Hepatocyte (in vitro differentiated cells): Measurements from ENCODE around the gene NCAPH2. TPM values are rescaled to one million over a fixed set of nuclear protein-coding genes. Genes with fewer than 3 reads are reported as not detected.
A peak's percentile ranks its signal among the peaks of the same experiment; 100 is the strongest.

ENCODE experiments used
- DNase-seq: peaks from one replicate; pipeline ENCODE4 v3.0.0-alpha.2; 2016; ENCODE audit warnings: low spot score
- H2AFZ ChIP-seq: fragments of 200-600 bp; sonication (generic); 2 replicates; pipeline ENCODE4 v1.6.0; 2016; ENCODE audit warnings: antibody characterized with exemption, mild to moderate bottlenecking
- H3K27ac ChIP-seq: fragments of 200-600 bp; sonication (generic); 2 replicates; pipeline ENCODE4 v1.5.1; 2016; ENCODE audit warnings: mild to moderate bottlenecking
- H3K27me3 ChIP-seq: fragments of 200-600 bp; sonication (generic); 2 replicates; pipeline ENCODE4 v1.6.1; 2016
- H3K36me3 ChIP-seq: fragments of 200-600 bp; sonication (generic); replicated peaks from 2 replicates; pipeline ENCODE4 v1.5.1; 2016; ENCODE audit warnings: low read depth; ENCODE audit not compliant: insufficient read depth
- H3K4me1 ChIP-seq: fragments of 200-600 bp; sonication (generic); 2 replicates; pipeline ENCODE4 v1.5.1; 2016; ENCODE audit warnings: mild to moderate bottlenecking, moderate library complexity; ENCODE audit not compliant: insufficient read depth
- H3K4me2 ChIP-seq: fragments of 200-600 bp; sonication (generic); 2 replicates; pipeline ENCODE4 v1.6.0; 2016
- H3K4me3 ChIP-seq: fragments of 200-600 bp; sonication (generic); 2 replicates; pipeline ENCODE4 v1.5.1; 2016; ENCODE audit warnings: mild to moderate bottlenecking
- H3K79me2 ChIP-seq: fragments of 200-600 bp; sonication (generic); 2 replicates; pipeline ENCODE4 v1.6.0; 2017; ENCODE audit warnings: mild to moderate bottlenecking
- H3K9me2 ChIP-seq: fragments of 200-600 bp; sonication (generic); replicated peaks from 2 replicates; pipeline ENCODE4 v1.6.0; 2017; ENCODE audit warnings: mild to moderate bottlenecking; ENCODE audit not compliant: insufficient read depth
- H3K9me3 ChIP-seq: fragments of 200-600 bp; sonication (generic); 2 replicates; pipeline ENCODE4 v1.5.1; 2016; ENCODE audit warnings: low read depth, mild to moderate bottlenecking
- H4K20me1 ChIP-seq: fragments of 200-600 bp; sonication (generic); 2 replicates; pipeline ENCODE4 v1.6.0; 2016; ENCODE audit warnings: mild to moderate bottlenecking; ENCODE audit not compliant: insufficient read depth, poor library complexity, severe bottlenecking
- CTCF ChIP-seq: fragments of 200-600 bp; sonication (generic); IDR thresholded peaks from 2 replicates; pipeline ENCODE4 v1.5.1; 2016; ENCODE audit warnings: antibody characterized with exemption, mild to moderate bottlenecking; ENCODE audit not compliant: poor library complexity
- EZH2 ChIP-seq: fragments of 200-600 bp; sonication (generic); IDR thresholded peaks from 2 replicates; pipeline ENCODE4 v1.6.1; 2016; ENCODE audit warnings: antibody characterized with exemption, mild to moderate bottlenecking, borderline replicate concordance
- EZH2phosphoT487 ChIP-seq: fragments of 200-600 bp; sonication (generic); IDR thresholded peaks from one replicate; pipeline ENCODE4 v1.6.1; 2018; ENCODE audit warnings: antibody characterized with exemption, mild to moderate bottlenecking, low read depth, moderate library complexity; ENCODE audit not compliant: unreplicated experiment, severe bottlenecking
- WGBS: methylation state at CpG from one replicate; pipeline ENCODE4 v1.1.6; 2016; ENCODE audit warnings: low lambda C conversion rate; ENCODE audit errors: missing lambda C conversion rate; 5-methylcytosine and 5-hydroxymethylcytosine counted together
- polyA plus RNA-seq: library from polyadenylated mRNA; unstranded; fragments of >200 nt; fragmentation: Nextera tagmentation; extraction: Ambion mirVana; gene quantifications from 2 replicates; pipeline ENCODE4 v1.2.1, GENCODE V29; 2016
- total RNA-seq: library from RNA; depleted of rRNA; stranded (reverse); fragments of >200 nt; gene quantifications from 2 replicates; pipeline ENCODE4 v1.2.3, GENCODE V29; 2014

The NCAPH2 gene
- total and polyA plus RNA-seq, 2 experiments from 2014 or later: 25.6 to 40.6 TPM

- Histone ChIP-seq H3K4me2 (peak overlapping the region; percentile 46), H3K4me1 (peaks cover 42% of the 10 kb centered on the region), H2AFZ (no peak overlapping the region), H3K4me3 (no peak overlapping the region), H3K9me3 (no peaks in the 10 kb centered on the region), H3K36me3 (no peaks in the 10 kb centered on the region), H3K79me2 (peaks cover 63% of the 10 kb centered on the region), H3K27ac (peak overlapping the region; percentile 46), H3K27me3 (no peaks in the 10 kb centered on the region), H4K20me1 (peaks cover 65% of the 10 kb centered on the region), H3K9me2 (no peaks in the 10 kb centered on the region)
- no peak for TF ChIP-seq EZH2
- TF ChIP-seq EZH2phosphoT487: no peak
- TF ChIP-seq CTCF: no peak
- peak; percentile 65 for DNase-seq
- WGBS: 66% methylated on average over 16 of the region's 25 CpGs
Measured at GRCh38 chr22:50469377-50470305, 38.4 kb upstream of the NCAPH2 start.

- Histone ChIP-seq H3K27ac (peak overlapping the region; percentile 46), H3K9me3 (no peaks in the 10 kb centered on the region), H3K4me1 (peaks cover 42% of the 10 kb centered on the region), H3K9me2 (no peaks in the 10 kb centered on the region), H4K20me1 (peaks cover 65% of the 10 kb centered on the region), H2AFZ (no peak overlapping the region), H3K4me3 (no peak overlapping the region), H3K79me2 (peaks cover 63% of the 10 kb centered on the region), H3K4me2 (peak overlapping the region; percentile 46), H3K36me3 (no peaks in the 10 kb centered on the region), H3K27me3 (no peaks in the 10 kb centered on the region)
- TF ChIP-seq EZH2 (no peak), EZH2phosphoT487 (no peak), CTCF (no peak)
- DNase-seq: no peak
- 78% methylated on average over 6 of the region's 6 CpGs for WGBS
Measured at GRCh38 chr22:50470491-50470890, 37.5 kb upstream of the NCAPH2 start.

GRCh38 chr22:50471197-50471847, 36.7 kb upstream of the NCAPH2 start:
- Histone ChIP-seq H3K79me2 (peaks cover 63% of the 10 kb centered on the region), H3K9me2 (no peaks in the 10 kb centered on the region), H3K4me1 (peaks cover 42% of the 10 kb centered on the region), H2AFZ (no peak overlapping the region), H3K4me2 (no peak overlapping the region), H3K4me3 (no peak overlapping the region), H4K20me1 (peaks cover 65% of the 10 kb centered on the region), H3K36me3 (no peaks in the 10 kb centered on the region), H3K9me3 (no peaks in the 10 kb centered on the region), H3K27me3 (no peaks in the 10 kb centered on the region), H3K27ac (no peak overlapping the region)
- DNase-seq: no peak
- WGBS: 92% methylated on average over 21 of the region's 21 CpGs
- TF ChIP-seq EZH2phosphoT487 (no peak), CTCF (no peak), EZH2 (no peak)
